ENCODE measurements around the gene MCTP1. TPM values are rescaled to one million over a fixed set of nuclear protein-coding genes. Genes with fewer than 3 reads are reported as not detected.

Gene MCTP1
- total RNA-seq, 2 experiments from 2014 or later = not detected

DNA sequence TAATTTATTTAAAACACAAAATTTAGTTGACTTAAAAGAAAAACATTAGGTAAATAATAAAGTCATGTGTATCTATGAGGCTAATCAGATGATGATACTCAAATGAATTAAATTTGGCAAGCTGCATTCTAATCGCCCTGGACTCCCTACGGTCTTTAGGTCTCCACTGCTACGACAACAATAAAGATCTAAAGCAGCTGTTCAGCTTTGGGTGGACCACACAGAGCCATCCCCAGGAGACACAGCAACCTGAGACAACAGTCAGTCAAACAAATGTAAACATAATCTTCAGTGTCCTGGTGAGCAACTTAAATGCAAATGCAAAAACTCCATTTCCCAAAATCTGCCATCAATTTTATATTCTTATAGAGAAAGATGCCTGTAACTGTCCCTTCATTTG lies 65.5 kb downstream of the MCTP1 start:
- Histone ChIP-seq H3K4me1 (ENCODE audit: insufficient read depth, low read length, poor library complexity, severe bottlenecking) (no peaks in the 10 kb centered on the region), H3K79me2 (ENCODE audit: insufficient read depth, low read depth, low read length) (no peaks in the 10 kb centered on the region), H2AFZ (ENCODE audit: low read length) (no peak overlapping the region), H4K20me1 (ENCODE audit: insufficient read depth, low read length) (no peaks in the 10 kb centered on the region), H3K9me3 (ENCODE audit: low read length) (no peaks in the 10 kb centered on the region), H3K9me2 (ENCODE audit: insufficient read depth, low read length) (no peaks in the 10 kb centered on the region), H3K4me3 (ENCODE audit: low read depth, low read length, poor library complexity, severe bottlenecking) (no peak overlapping the region), H3K4me2 (ENCODE audit: low read length) (no peak overlapping the region), H3K27ac (ENCODE audit: low read depth, low read length, poor library complexity, severe bottlenecking) (no peak overlapping the region), H3K36me3 (ENCODE audit: insufficient read depth, low read length) (no peaks in the 10 kb centered on the region)
- TF ChIP-seq EZH2phosphoT487 (IDR thresholded peaks at IDR 0.05; ENCODE audit: borderline replicate concordance, low read depth, low read length) = no peak
- TF ChIP-seq, protein P1, sequence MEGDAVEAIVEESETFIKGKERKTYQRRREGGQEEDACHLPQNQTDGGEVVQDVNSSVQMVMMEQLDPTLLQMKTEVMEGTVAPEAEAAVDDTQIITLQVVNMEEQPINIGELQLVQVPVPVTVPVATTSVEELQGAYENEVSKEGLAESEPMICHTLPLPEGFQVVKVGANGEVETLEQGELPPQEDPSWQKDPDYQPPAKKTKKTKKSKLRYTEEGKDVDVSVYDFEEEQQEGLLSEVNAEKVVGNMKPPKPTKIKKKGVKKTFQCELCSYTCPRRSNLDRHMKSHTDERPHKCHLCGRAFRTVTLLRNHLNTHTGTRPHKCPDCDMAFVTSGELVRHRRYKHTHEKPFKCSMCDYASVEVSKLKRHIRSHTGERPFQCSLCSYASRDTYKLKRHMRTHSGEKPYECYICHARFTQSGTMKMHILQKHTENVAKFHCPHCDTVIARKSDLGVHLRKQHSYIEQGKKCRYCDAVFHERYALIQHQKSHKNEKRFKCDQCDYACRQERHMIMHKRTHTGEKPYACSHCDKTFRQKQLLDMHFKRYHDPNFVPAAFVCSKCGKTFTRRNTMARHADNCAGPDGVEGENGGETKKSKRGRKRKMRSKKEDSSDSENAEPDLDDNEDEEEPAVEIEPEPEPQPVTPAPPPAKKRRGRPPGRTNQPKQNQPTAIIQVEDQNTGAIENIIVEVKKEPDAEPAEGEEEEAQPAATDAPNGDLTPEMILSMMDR (conservative IDR thresholded peaks at IDR 0.05; ENCODE audit: low read length) = no peak
- BruUV-seq (replicated peaks) = no TSS peak
- no peak for DNase-seq (ENCODE audit: low spot score)
- POLR2A ChIA-PET = interaction anchor here (0.7 kb wide), 1 partner anchor 21 kb away, joined by 5 read pairs; no protein-coding TSS in a partner anchor
- CTCF ChIA-PET (ENCODE audit: unreplicated experiment) = no interaction called here
- intact Hi-C loops (cut with micrococcal nuclease; ENCODE audit: unreplicated experiment) = no loop called here

DNA sequence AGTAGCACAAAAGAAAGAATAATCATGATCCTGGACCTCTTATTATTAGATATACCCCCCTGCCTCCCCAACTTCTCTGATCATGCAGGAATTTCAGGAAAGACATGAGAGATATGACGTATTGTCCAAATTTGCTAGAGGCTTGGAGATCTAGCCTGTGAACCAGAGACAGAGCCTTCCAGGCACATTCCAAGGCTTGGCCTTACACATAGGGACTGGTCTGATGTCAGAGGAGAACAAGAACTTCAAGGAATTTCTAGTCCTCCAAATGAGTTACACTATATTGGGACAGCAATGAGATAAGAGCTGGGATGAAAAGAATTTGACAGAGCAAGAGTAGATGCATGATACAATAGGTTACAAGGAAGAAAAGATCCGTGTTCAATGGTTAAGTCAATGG lies 67.0 kb downstream of the MCTP1 start:
- Histone ChIP-seq H3K4me2 (ENCODE audit: low read length) (no peak overlapping the region), H3K79me2 (ENCODE audit: insufficient read depth, low read depth, low read length) (no peaks in the 10 kb centered on the region), H4K20me1 (ENCODE audit: insufficient read depth, low read length) (no peaks in the 10 kb centered on the region), H3K4me1 (ENCODE audit: insufficient read depth, low read length, poor library complexity, severe bottlenecking) (no peaks in the 10 kb centered on the region), H2AFZ (ENCODE audit: low read length) (no peak overlapping the region), H3K9me2 (ENCODE audit: insufficient read depth, low read length) (no peaks in the 10 kb centered on the region), H3K36me3 (ENCODE audit: insufficient read depth, low read length) (no peaks in the 10 kb centered on the region), H3K4me3 (ENCODE audit: low read depth, low read length, poor library complexity, severe bottlenecking) (no peak overlapping the region), H3K27ac (ENCODE audit: low read depth, low read length, poor library complexity, severe bottlenecking) (no peak overlapping the region), H3K9me3 (ENCODE audit: low read length) (no peaks in the 10 kb centered on the region)
- no peak for DNase-seq (ENCODE audit: low spot score)
- ChIA-PET CTCF (ENCODE audit: unreplicated experiment) (no interaction called here), POLR2A (no interaction called here)
- BruUV-seq (replicated peaks) = no TSS peak
- TF ChIP-seq, protein P1 (conservative IDR thresholded peaks at IDR 0.05; ENCODE audit: low read length) = no peak
- TF ChIP-seq EZH2phosphoT487 (IDR thresholded peaks at IDR 0.05; ENCODE audit: borderline replicate concordance, low read depth, low read length) = no peak
- intact Hi-C loops (cut with micrococcal nuclease; ENCODE audit: unreplicated experiment) = no loop called here

GRCh38 chr5:95217351-95217750 lies 67.5 kb downstream of the MCTP1 start:
- H3K4me1 ChIP-seq (ENCODE audit: insufficient read depth, low read length, poor library complexity, severe bottlenecking) = no peaks in the 10 kb centered on the region
- no peak overlapping the region for H3K4me3 ChIP-seq (ENCODE audit: low read depth, low read length, poor library complexity, severe bottlenecking)
- TF ChIP-seq EZH2phosphoT487 (IDR thresholded peaks at IDR 0.05; ENCODE audit: borderline replicate concordance, low read depth, low read length) = no peak
- TF ChIP-seq, protein P1 (conservative IDR thresholded peaks at IDR 0.05; ENCODE audit: low read length) = no peak
- H2AFZ ChIP-seq (ENCODE audit: low read length) = no peak overlapping the region
- no peaks in the 10 kb centered on the region for H3K9me3 ChIP-seq (ENCODE audit: low read length)
- BruUV-seq (replicated peaks) = no TSS peak
- no peak overlapping the region for H3K4me2 ChIP-seq (ENCODE audit: low read length)
- intact Hi-C loops (cut with micrococcal nuclease; ENCODE audit: unreplicated experiment) = no loop called here
- no peaks in the 10 kb centered on the region for H4K20me1 ChIP-seq (ENCODE audit: insufficient read depth, low read length)
- no peaks in the 10 kb centered on the region for H3K79me2 ChIP-seq (ENCODE audit: insufficient read depth, low read depth, low read length)
- DNase-seq (ENCODE audit: low spot score) = no peak
- no peak overlapping the region for H3K27ac ChIP-seq (ENCODE audit: low read depth, low read length, poor library complexity, severe bottlenecking)
- CTCF ChIA-PET (ENCODE audit: unreplicated experiment) = no interaction called here
- H3K9me2 ChIP-seq (ENCODE audit: insufficient read depth, low read length) = no peaks in the 10 kb centered on the region
- POLR2A ChIA-PET = no interaction called here
- H3K36me3 ChIP-seq (ENCODE audit: insufficient read depth, low read length) = no peaks in the 10 kb centered on the region
